H1 (cell line): ENCODE results near the gene TMEM54. TPM values are rescaled to one million over a fixed set of nuclear protein-coding genes. Genes with fewer than 3 reads are reported as not detected.

ENCODE experiments used
- BACH1 ChIP-seq: IDR thresholded peaks from 2 replicates; pipeline ENCODE4 v1.6.1; 2012; ENCODE audit warnings: low read length, improper control_type of control experiment
- RNF2 ChIP-seq: fragments of 200-900, 300-1000 bp; sonication (generic); IDR thresholded peaks from 2 replicates; pipeline ENCODE4 v1.7.1; 2016; ENCODE audit warnings: borderline replicate concordance, low read depth, mild to moderate bottlenecking, antibody characterized with exemption, low read length; ENCODE audit not compliant: poor library complexity, severe bottlenecking; ENCODE audit errors: missing control alignments
- polyA plus RNA-seq, 7 experiments: library from polyadenylated mRNA; depleted of rRNA in 3 of 7; stranded (reverse) in 5 of 7; unstranded in 2 of 7; fragments of >200 nt in 5 of 7; fragments of 200-250 nt in 2 of 7; gene quantifications; 1 replicate in 5 of 7; 2 replicates in 1 of 7; 4 replicates in 1 of 7; pipeline versions ENCODE4 v1.2.1 to v1.2.3, GENCODE V29; 2011 to 2013; ENCODE audit warnings: missing spikeins in 2 of 7, mixed read lengths in 2 of 7
- total RNA-seq: library from RNA; stranded (reverse); fragmentation: NEBNext Ultra II Directional; extraction: Animal tissue kit (Norgen Biotek cat#: 25700); gene quantifications from 2 replicates; pipeline ENCODE4 v1.2.1, GENCODE V29; 2021
- TF ChIP-seq, protein P1 (sequence below): IDR thresholded peaks from 2 replicates; pipeline ENCODE4 v1.6.1; 2012; ENCODE audit warnings: inconsistent platforms

TMEM54 gene
- total and polyA plus RNA-seq, 2 of the 8 experiments (the other 6 are each of a cell fraction or from before 2014, with no cell fraction given): 9.5 to 58.7 TPM

- TF ChIP-seq, protein P1, sequence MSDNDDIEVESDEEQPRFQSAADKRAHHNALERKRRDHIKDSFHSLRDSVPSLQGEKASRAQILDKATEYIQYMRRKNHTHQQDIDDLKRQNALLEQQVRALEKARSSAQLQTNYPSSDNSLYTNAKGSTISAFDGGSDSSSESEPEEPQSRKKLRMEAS: no peak
- no peak for TF ChIP-seq RNF2
- no peak for TF ChIP-seq BACH1
These were observed 29.1 kb downstream of the TMEM54 start (continued) for GRCh38 chr1:32872192-32872460.
